Thyroid gland (tissue), 4 donors: Measurements from ENCODE around the gene GBE1.

Experiments
- POLR2A ChIP-seq, 2 donors: fragments of 450-650 bp; IDR thresholded peaks; one replicate each; pipeline ENCODE4 v1.6.1; 2017; ENCODE audit warnings: antibody characterized with exemption in 2 of 2, mild to moderate bottlenecking in 2 of 2, moderate library complexity in 1 of 2
- TF ChIP-seq, protein P1 (sequence below), 6 experiments: fragments of 200-600 bp in 3 of 6; fragments of 450-650 bp in 3 of 6; sonication (generic) in 3 of 6; IDR thresholded peaks; one replicate each; pipeline ENCODE4 v1.5.1; 2016 to 2019; ENCODE audit warnings: antibody characterized with exemption in 6 of 6, mild to moderate bottlenecking in 2 of 6, inconsistent platforms in 1 of 6, moderate library complexity in 1 of 6

GRCh38 chr3:81632659-81633058, 128.8 kb downstream of the GBE1 start:
- TF ChIP-seq, protein P1, sequence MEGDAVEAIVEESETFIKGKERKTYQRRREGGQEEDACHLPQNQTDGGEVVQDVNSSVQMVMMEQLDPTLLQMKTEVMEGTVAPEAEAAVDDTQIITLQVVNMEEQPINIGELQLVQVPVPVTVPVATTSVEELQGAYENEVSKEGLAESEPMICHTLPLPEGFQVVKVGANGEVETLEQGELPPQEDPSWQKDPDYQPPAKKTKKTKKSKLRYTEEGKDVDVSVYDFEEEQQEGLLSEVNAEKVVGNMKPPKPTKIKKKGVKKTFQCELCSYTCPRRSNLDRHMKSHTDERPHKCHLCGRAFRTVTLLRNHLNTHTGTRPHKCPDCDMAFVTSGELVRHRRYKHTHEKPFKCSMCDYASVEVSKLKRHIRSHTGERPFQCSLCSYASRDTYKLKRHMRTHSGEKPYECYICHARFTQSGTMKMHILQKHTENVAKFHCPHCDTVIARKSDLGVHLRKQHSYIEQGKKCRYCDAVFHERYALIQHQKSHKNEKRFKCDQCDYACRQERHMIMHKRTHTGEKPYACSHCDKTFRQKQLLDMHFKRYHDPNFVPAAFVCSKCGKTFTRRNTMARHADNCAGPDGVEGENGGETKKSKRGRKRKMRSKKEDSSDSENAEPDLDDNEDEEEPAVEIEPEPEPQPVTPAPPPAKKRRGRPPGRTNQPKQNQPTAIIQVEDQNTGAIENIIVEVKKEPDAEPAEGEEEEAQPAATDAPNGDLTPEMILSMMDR (IDR thresholded peaks at IDR 0.05) = no peak
- no peak for TF ChIP-seq POLR2A (IDR thresholded peaks at IDR 0.05)
